ENCODE data around the gene MAPK7.

Gene MAPK7

GRCh38 chr17:19366637-19366972, 11.7 kb upstream of the MAPK7 start:
- H3K27ac Mint-ChIP-seq, result peak overlapping the region in 2 of 3 experiments; percentile 33 to 70
- H3K4me3 Mint-ChIP-seq, result no peak overlapping the region
- H3K4me1 Mint-ChIP-seq, result peaks cover 36% of the 10 kb centered on the region
- no peaks in the 10 kb centered on the region for H3K36me3 Mint-ChIP-seq (ENCODE audit: low read depth)
- TF ChIP-seq, protein P1, sequence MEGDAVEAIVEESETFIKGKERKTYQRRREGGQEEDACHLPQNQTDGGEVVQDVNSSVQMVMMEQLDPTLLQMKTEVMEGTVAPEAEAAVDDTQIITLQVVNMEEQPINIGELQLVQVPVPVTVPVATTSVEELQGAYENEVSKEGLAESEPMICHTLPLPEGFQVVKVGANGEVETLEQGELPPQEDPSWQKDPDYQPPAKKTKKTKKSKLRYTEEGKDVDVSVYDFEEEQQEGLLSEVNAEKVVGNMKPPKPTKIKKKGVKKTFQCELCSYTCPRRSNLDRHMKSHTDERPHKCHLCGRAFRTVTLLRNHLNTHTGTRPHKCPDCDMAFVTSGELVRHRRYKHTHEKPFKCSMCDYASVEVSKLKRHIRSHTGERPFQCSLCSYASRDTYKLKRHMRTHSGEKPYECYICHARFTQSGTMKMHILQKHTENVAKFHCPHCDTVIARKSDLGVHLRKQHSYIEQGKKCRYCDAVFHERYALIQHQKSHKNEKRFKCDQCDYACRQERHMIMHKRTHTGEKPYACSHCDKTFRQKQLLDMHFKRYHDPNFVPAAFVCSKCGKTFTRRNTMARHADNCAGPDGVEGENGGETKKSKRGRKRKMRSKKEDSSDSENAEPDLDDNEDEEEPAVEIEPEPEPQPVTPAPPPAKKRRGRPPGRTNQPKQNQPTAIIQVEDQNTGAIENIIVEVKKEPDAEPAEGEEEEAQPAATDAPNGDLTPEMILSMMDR (IDR thresholded peaks at IDR 0.05; ENCODE audit: unreplicated experiment in 3 of 3), result no peak
- H3K9me3 Mint-ChIP-seq, result no peaks in the 10 kb centered on the region
- no peaks in the 10 kb centered on the region for H3K27me3 Mint-ChIP-seq (ENCODE audit: low read depth)

GRCh38 chr17:19368229-19368628, 10.1 kb upstream of the MAPK7 start:
- H3K9me3 Mint-ChIP-seq, result no peaks in the 10 kb centered on the region
- H3K36me3 Mint-ChIP-seq (ENCODE audit: low read depth), result no peaks in the 10 kb centered on the region
- peaks cover 25% of the 10 kb centered on the region for H3K4me1 Mint-ChIP-seq
- no peak overlapping the region for H3K27ac Mint-ChIP-seq
- H3K4me3 Mint-ChIP-seq, result no peak overlapping the region
- no peaks in the 10 kb centered on the region for H3K27me3 Mint-ChIP-seq (ENCODE audit: low read depth)
- TF ChIP-seq, protein P1 (IDR thresholded peaks at IDR 0.05; ENCODE audit: unreplicated experiment in 3 of 3), result no peak

GRCh38 chr17:19369107-19369778, 9.1 kb upstream of the MAPK7 start:
- Mint-ChIP-seq H3K9me3 (no peaks in the 10 kb centered on the region), H3K27me3 (ENCODE audit: low read depth) (no peaks in the 10 kb centered on the region), H3K36me3 (ENCODE audit: low read depth) (no peaks in the 10 kb centered on the region), H3K27ac (no peak overlapping the region), H3K4me1 (peaks cover 15% of the 10 kb centered on the region), H3K4me3 (no peak overlapping the region)
- TF ChIP-seq, protein P1 (IDR thresholded peaks at IDR 0.05; ENCODE audit: unreplicated experiment in 3 of 3), result no peak

DNA sequence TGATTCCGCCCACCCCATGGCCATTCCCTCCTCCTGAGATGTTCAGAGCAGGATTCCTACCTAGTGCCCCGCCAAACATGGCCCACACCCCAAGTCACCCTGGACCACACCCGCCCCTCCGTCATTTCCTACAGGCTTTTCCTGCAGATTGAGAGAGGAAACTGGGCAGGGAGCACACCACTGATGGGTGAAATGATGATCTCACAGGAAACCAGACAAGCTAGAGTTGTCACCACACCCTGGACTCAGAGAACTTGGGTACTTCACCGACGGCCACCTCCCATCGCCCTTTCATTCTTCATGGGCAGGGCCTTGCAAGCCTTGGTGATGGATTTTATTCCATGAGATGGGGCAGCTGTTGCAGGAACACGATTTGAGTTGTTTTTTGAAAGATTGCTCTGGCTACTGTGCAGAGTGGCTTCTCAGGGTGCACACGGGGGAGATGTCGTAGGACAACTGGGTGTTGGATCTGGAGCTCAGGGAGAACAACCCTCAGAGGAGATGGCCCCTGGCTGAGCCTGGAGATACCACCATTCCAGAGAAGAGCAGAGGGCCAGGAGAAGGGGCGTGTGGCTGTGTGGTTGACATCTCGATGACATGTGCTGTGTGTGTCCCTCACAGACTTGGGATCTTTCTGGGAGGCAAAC, 8.3 kb upstream of the MAPK7 start:
- H3K9me3 Mint-ChIP-seq, result no peaks in the 10 kb centered on the region
- H3K4me3 Mint-ChIP-seq, result no peak overlapping the region
- H3K36me3 Mint-ChIP-seq (ENCODE audit: low read depth), result no peaks in the 10 kb centered on the region

DNA sequence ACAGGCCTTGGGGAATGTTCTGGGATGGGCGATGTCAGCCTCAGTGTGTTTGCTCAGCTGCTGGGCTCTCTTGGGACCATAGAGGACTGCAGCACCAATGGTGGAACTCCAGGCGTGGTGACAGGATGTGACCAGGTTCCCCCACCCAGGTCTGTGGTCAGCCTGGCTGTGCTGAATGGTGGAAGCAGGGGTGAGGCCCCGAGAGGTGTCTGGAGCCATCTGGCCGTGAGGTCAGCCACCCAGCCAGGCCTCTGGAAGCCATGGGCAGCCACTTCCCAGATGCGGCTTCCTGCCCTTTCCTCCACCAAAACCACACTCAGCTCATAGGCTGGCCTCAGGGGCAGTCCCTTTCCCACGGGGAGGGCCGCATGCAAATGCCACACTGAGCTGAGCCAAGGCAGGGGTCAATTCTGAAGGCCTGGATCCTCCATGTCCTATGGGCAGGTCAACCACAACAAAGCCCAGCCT, 7.8 kb upstream of the MAPK7 start:
- Mint-ChIP-seq H3K9me3 (no peaks in the 10 kb centered on the region), H3K27ac (no peak overlapping the region), H3K4me1 (peaks cover 7% of the 10 kb centered on the region), H3K4me3 (no peak overlapping the region), H3K36me3 (ENCODE audit: low read depth) (no peaks in the 10 kb centered on the region), H3K27me3 (ENCODE audit: low read depth) (no peaks in the 10 kb centered on the region)
- TF ChIP-seq, protein P1 (IDR thresholded peaks at IDR 0.05; ENCODE audit: unreplicated experiment in 3 of 3), result no peak

More for the DNA sequence above, 8.3 kb upstream of the MAPK7 start:
- Mint-ChIP-seq H3K27ac (no peak overlapping the region), H3K4me1 (peaks cover 9% of the 10 kb centered on the region), H3K27me3 (ENCODE audit: low read depth) (no peaks in the 10 kb centered on the region)
- TF ChIP-seq, protein P1 (IDR thresholded peaks at IDR 0.05; ENCODE audit: unreplicated experiment in 3 of 3), result no peak
